Left cardiac atrium (tissue), 4 donors: Measurements from ENCODE around the gene TTC28. TPM values are rescaled to one million over a fixed set of nuclear protein-coding genes. Genes with fewer than 3 reads are reported as not detected.
A peak's percentile ranks its signal among the peaks of the same experiment; 100 is the strongest.

Source experiments
- ATAC-seq, 2 donors: fragments of 200-7000 bp; cut with Tn5 transposase; one replicate each; pipeline ENCODE4 v1.9.1; 2020; ENCODE audit warnings: mild to moderate bottlenecking in 2 of 2, moderate library complexity in 2 of 2
- DNase-seq: peaks from one replicate; pipeline ENCODE4 v3.0.0-alpha.2; 2020
- intact Hi-C, 2 donors: fragments of 100-400 bp; cut with DNase I; formaldehyde crosslinking; loops; one replicate each; pipeline versions ENCODE4 v1.14.1 to v1.15.1; 2022 to 2023
- total RNA-seq, 2 donors: library from RNA; stranded (reverse); fragmentation: NEBNext Ultra II Directional; extraction: Animal tissue kit (Norgen Biotek cat#: 25700); gene quantifications; one replicate each; pipeline ENCODE4 v1.2.1, GENCODE V29; 2021
- donor health status: DM: no; HTN: yes; CAD: no.
- donor health status: DM: no; HTN: yes; CAD: no; lungs with severe emphysema.
- donor health status: DM: yes; HTN: yes; CAD: no.
- donor health status: Dilated cardiomyopathy.

Gene TTC28
- total RNA-seq, 2 donors from 2014 or later, result 15.0 to 18.2 TPM

DNA sequence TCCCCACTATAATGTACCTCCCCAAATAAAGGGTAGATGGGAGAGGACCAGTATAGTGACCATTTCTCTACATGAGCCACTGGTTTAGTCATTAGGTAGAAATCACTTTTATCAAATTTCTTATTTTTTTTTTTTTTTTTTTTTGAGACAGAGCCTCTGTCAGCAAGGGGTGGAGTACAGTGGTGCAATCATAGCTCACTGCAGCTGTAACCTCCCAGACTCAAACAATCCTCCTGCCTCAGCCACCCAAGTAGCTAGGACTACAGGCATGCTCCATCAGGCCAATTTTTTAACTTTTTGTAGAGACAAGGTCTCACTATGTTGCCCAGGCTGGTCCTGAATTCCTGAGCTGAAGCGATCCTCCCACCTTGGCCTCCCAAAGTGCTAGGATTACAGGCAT lies 322.4 kb downstream of the TTC28 start:
- intact Hi-C loops, result no loop called here
- ATAC-seq (no peak), DNase-seq (no peak)

DNA sequence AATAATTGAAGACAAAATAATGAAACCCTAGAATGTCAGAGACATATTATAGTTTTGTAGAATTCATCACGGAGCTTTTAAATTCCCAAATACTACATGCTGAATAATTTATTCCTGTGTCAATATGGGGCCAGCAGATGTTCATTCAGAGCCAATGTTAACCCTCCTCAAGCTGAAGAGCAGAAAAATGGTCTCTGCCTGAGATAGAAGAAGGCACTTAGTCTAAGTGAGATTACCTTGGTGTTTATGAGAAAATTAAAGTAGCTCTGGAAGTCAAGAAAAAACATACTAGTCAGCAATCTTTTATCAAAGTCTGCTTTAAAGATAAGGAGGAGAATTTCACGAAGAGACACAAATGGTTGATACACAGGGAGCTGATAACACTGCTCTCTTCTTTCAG lies 328.2 kb downstream of the TTC28 start:
- DNase-seq, result no peak
- intact Hi-C loops, result no loop called here
- ATAC-seq, result no peak

DNA sequence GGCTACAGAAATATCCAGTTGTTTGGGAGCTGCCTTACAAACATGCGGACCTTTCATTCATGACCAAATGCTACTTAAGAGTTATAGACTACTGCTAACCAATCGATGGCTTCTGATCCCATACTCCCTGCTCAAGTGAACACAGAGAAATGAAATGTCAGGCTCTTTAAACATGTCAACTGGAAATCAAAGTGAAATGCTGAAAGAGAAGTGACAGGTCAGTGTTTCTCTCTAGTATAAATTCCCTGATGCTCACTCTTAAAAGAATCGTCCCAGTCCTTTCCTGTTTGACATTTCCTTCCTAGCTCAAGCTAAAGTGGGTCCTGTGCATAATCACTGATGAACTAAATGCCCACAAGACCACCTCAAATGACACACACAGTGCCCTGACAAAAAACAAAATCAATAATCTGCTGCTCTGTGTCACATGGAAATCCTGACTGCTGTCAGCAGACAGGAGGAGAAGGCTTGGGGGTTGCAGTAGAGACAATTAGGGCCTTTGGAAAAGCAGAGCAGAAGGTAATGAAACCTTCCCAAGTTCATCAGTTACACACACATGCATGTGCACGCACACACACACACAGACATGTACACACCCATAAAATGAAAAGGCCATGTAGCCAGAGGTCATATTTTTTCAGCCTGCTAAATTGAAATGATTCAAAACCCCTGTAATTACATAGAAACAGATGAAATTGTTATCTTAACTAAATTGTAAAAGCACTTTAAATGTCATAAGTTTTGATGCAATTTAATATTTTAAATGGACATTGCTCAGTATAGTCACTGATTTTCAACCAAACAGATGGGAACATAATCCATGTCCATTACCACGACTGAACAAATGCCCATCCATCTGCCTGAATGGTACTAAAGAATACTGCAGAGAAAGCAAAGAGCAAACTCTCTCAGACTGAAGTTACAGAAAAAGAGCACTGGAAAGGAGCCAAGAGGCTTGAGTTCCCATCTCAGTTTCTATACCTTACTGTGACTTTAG lies 330.7 kb downstream of the TTC28 start:
- intact Hi-C loops, result no loop called here
- DNase-seq (no peak), ATAC-seq (no peak)

DNA sequence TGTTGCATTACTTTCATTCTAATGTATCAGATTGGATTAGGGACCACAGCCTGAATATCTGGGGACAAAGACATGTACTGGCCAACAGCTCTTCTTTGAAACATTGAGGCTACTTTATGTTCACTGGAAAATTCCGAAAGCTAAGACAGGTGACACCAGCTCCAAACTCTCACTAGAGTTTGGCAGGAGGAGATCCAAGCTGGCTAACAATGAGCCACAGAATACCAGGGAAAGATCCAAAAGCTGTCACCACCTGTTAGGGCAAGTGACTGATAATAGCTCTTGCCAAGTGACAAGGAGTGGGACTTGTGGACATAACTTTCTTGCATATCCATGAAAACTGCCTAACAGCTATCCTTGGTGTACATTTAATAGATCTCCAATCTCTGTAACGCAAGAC lies 333.3 kb downstream of the TTC28 start:
- peak; percentile 54 to 55 for ATAC-seq
- no peak for DNase-seq
- intact Hi-C loops, result no loop called here

DNA sequence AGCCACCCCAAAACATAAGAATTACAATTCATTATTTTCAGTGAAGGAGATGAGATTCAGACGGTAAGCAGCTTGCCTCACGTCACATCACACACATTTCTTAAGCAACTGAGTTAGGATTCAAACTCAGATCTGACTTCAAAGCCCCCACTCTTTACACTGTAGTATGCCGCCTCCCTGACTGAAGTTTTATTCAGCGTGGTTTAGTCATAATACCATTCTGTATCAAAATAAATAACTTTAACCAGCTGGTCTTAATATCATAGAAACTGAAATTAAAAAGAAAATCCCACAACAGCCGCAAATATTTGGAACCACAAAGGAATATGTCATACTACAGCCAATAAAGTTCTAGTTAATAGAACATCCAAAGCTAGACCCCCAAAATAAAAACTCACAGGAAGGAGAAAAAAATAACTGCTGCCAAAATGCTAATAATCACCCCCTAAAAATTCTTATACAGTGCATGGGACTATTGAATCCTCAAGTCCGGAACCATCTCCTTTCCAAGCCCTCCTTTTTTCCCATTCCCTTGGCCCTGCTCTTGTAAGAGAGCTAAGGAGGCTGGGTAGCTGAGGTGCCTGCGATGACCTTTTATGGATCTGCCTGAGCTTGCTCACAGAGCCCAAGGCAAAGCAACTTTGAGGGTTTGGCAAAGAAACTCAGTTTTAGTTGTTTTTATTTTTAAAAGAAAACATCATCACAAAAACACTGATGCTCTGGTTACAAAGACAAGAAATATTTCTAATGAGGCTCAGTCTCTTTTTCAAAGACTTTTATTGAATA lies 334.5 kb downstream of the TTC28 start:
- ATAC-seq, result peak in 1 of 2 donors; percentile 76
- DNase-seq, result no peak
- intact Hi-C loops, result no loop called here

DNA sequence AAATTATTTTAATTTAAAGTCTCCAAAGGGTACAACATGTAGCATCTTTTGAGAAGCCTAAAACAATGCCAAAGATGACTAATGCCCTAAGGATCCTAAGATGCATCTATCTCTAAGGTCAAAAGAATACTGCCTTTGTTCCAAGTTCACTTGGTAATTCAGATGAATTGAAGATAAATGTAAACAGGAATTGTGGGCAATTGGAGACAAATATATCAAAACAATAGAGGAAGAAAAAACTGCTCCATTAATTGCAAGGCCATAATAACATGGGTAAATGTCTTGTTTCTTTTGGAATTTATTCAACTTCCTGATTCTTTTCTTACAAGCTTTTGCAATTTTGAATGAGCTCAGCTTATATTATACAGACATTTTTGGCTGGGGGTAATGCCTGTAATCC lies 338.6 kb downstream of the TTC28 start:
- ATAC-seq, result no peak
- no peak for DNase-seq
- intact Hi-C loops, result no loop called here

DNA sequence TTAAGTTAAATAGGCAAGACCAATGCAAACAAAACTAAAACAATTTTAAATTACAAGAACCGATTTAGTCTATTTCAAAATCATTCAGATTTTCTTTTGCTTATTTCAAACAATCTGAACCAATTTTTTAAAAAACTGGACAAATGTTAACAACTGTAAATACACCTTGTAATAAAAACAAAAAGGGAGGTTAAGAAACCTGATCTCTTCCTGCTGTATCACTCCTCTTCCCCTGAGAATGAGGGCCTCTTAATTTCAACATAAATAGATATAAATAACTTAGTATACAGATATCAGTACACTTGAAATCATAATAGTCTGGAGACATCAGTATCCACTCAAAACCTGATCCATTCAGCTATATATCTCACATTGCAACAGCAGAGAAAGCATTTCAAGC lies 346.6 kb downstream of the TTC28 start:
- no peak for DNase-seq
- no peak for ATAC-seq
- intact Hi-C loops, result no loop called here

DNA sequence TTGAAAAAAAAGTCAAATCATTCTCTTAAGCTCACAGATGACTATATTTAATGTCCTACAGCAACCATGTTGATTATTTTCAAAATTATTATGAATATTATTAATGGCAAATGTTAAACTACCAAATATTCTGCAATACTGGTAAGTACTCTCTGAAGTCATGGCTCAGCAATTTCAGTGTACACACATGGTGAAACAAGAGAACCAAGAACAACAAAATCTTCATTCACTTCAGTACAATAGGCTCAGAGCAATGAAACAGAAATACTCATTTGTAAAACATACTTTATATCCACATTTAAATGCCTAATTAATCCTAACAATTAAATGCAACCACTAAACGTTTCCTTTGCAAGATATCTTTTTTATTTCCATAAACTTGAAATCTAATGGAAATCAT lies 347.2 kb downstream of the TTC28 start:
- ATAC-seq (no peak), DNase-seq (no peak)
- intact Hi-C loops, result no loop called here

DNA sequence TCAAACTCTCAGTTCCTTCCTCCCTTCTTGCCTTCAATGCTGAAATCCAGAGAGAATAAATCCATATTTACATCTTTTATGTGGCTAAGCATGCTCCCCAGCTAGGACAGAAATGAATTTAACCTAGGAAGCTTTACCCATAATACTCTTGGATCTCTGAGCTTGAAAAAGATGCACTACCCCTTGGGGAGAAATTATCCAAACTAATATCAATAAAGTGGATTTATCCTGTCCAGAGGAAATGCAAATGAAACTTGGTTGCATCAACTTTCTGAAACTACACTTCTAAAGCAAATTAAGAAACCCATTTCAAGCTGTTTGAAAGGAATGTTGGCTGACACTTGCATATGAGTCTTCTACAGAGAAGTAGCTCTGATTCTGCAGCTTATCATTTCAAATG lies 347.9 kb downstream of the TTC28 start:
- ATAC-seq (no peak), DNase-seq (no peak)
- intact Hi-C loops, result no loop called here

DNA sequence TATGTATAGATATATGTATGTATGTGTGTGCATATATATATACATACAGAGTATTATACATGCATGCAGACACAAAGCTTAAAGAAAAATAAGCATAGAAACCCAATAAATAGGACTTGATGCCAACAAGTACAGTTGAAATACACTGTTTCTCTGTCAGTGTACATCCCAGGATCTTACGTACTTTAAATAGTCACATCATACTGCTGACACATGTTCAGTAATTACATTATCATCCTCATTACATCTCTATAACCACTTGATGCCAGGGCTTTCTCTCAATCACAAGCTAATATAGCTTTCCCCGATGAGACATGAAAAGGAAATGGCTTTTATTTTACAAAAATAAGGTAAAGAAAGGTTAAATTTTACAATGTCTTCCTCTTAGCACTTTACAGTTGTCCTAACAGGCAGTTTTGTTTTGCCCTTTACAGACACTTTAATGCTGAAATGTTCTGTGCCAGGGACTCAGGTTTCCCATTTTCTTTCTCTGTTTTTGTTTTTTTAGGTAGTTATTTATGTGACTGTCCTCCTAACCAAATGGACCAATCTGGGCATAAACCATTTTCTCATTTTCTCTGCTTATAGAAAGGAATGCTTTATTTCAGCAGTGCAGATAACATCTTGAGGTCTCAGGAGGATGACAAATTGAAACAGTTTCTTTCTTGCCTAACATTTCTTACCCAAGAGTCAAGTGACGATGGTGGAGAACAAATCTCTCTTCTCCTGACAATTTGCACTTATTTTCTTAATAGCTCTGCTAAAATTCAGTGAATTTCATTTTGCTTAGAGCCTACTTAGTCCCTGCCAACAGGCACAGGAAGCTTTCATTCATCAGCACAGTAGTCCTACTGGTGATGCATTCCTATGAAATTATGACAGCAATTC lies 350.2 kb downstream of the TTC28 start:
- intact Hi-C loops, result no loop called here
- ATAC-seq (peak; percentile 22 to 73), DNase-seq (no peak)

DNA sequence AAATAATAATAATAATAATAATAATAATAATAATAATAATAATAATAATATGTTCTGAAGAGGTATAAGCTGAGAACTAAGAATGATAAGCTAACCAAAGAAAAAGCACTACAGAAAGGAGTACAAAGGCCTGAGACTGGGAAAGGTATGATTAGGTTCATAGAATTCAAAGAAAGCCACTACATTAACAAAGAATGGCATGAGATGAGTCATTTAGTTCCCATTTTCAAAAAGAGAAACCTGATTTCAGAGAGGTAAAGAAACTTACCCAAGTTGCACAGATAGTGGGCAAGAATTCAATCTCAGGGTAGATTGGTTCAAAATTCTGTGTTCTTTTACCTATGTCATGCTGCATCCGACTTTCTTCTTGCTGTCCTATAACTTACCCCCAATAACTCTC lies 350.9 kb downstream of the TTC28 start:
- ATAC-seq, result no peak
- intact Hi-C loops, result no loop called here
- DNase-seq, result no peak

DNA sequence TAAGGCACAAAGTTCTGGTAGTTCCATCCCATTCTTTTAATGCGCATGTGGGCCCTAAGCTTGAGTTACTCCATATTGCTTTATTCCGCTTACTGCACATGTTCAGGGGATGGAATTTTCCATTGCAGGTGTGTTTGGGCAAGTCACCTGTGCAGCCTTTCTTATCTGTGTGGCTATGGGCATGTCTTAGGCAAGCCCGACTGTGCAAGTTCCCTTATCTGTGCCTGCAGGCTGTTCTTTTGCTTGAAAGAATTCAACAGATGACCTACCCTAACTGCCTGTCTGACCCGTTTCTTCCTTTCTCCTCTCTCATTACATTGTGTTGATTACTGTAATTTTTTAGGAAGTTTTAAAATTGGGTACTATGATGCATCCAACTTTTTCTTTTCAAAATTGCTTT lies 363.6 kb downstream of the TTC28 start:
- intact Hi-C loops, result no loop called here
- no peak for ATAC-seq
- DNase-seq, result no peak

DNA sequence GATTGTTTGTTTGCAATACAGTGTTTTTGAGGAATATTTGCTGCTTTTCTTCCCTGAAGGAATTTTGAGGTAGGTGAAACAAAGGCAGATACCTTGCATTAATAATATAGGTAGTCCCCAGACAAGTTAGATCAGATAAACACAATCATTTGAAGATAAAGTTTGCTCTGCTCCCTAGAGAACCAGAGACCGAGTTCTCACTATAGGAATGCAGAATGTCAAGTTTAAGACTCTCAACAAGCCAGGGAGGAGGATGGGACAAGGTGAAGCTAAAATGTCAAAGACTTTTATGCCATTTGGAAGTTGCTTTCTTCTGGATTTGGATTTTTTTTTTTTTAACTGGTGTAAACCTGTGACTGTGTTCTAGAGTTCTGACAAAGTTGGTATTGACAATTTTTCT lies 364.7 kb downstream of the TTC28 start:
- no peak for DNase-seq
- intact Hi-C loops, result no loop called here

DNA sequence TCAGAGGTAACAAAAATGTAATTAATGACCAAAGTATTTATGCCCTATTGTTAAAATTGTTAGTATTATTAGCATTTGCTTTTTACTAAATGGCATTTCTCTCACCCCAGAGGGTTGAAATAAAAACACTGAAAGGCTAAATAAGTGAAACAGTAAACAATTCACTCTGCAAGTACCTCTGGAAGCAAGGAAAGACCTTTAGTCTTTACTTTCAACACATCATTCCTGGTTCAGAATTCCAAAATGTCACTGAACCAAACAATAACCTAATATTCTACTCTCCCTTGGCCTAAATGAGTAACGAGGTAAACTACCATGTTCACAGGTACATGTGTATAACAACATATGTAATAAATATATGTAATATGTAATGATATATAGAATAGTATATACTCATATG lies 369.3 kb downstream of the TTC28 start:
- intact Hi-C loops, result no loop called here
- no peak for ATAC-seq
- DNase-seq, result no peak

More for the DNA sequence above, 364.7 kb downstream of the TTC28 start:
- no peak for ATAC-seq

DNA sequence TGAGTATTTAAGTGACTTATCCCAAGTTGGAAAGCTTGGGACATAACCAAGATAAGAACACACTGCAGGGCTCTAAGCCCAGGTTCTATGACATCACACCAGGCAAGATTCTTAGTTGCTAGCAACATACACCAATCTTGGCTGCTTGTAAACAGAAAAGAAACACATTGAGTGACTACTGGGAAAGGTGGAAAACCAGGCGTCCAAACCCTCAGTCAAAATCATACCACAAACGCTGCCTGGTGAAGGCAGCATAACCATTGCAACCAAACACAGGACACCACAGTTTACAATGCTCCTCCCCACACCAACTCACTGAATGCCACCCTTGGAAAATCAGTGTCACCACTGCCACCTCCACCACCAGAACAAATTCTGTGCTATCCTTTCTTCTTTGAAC lies 379.9 kb downstream of the TTC28 start:
- peak; percentile 28 for DNase-seq

DNA sequence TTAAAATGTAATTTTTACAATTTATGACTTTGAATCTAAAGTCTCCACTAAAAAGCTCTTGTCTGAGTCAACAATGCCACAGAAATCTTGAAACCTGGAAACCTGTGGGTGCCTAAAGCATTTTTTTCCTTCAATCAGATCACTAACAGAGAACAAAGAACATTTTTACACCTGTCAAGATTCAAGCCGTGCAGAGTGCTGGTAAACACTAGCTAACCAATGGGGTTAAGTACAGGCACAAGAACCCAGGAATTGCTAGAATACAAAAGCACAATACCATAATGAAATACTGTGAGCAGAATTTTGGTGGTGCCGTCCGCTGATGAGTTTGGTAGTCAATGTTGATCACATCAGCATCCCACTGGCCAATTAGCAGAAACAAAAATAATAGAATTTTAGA lies 380.3 kb downstream of the TTC28 start:
- ATAC-seq (no peak), DNase-seq (no peak)
- intact Hi-C loops, result no loop called here

More for the DNA sequence above, 379.9 kb downstream of the TTC28 start:
- ATAC-seq, result peak; percentile 89 to 95
- intact Hi-C loops, result no loop called here

DNA sequence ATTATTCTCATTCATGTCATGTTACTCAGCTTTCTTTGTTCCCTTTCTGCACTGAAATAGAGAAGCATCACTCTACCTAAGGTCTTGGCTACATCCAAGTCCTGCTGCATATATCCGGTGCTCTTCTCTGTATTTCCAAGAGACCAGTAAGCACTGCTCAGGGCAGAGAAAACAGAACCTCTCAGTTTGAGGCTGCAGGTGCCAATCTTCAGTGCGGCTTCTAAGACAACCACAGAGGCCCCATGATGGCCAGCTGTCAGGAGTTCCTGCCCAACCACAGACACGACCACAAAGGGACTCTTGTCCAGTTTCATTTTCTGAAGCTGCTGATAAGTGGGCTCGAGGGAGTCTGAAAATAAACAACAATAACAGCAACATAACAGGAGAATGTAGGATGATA lies 382.1 kb downstream of the TTC28 start:
- intact Hi-C loops, result no loop called here
- DNase-seq, result no peak
- peak in 1 of 2 donors; percentile 45 for ATAC-seq

DNA sequence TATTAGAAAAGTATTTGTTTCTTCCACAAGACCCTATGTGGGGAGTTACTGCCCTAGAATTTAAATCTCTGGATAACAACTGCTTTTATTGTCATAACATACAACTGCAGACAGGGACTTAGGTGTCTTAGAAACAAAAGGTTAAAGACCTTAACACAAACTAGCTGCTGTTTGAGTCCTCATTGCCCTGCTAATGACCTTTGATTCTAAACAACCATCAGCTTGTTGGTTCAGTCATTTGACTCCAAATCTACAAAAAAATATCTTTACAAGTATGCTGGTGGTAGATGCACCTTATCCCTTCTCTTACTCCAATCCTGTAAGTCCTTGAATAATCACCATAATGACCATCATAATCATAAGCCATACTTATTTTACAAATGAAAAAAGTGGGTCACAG lies 383.2 kb downstream of the TTC28 start:
- intact Hi-C loops, result no loop called here
- ATAC-seq (no peak), DNase-seq (no peak)

DNA sequence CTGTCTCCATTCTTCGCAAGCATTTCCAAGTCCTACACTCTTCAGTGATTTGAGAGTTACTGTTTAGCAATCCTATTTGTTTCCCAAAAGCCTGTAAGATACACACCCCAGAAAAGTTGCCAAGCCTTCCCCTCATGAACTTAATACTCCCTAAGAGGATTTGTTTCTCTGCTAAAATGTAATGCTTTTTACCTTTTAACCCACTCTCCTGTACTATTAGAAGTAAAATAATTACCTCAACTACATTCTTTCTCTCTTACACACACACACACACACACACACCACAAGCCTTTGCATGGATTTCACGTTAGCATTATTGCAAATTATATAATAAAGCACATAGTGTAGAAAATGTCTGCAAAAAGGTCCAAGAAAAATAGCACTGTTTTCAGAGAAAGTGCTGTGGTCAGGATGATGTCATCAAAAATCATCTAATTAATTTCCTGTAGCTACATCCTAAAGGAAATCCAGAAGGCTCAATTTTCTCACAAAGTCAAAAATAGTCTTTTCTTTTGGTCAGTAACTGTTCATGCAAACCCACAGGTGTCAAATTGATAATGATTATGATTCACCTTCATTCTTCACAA lies 396.5 kb downstream of the TTC28 start:
- ATAC-seq, result peak; percentile 30 to 72
- DNase-seq, result no peak
- intact Hi-C loops, result no loop called here
